Loucy (cell line): ENCODE data around the gene NPIPB6.

ENCODE experiments used
- EZH2phosphoT487 ChIP-seq: fragments of 200-600 bp; IDR thresholded peaks from 2 replicates; pipeline ENCODE4 v1.6.1; 2018; ENCODE audit warnings: antibody characterized with exemption, mild to moderate bottlenecking, moderate library complexity, borderline replicate concordance
- TF ChIP-seq, protein P1 (sequence below): fragments of 200-600 bp; sonication (generic); conservative IDR thresholded peaks from 2 replicates; pipeline ENCODE4 v1.5.1; 2014; ENCODE audit warnings: mild to moderate bottlenecking, antibody characterized with exemption, low read length

DNA sequence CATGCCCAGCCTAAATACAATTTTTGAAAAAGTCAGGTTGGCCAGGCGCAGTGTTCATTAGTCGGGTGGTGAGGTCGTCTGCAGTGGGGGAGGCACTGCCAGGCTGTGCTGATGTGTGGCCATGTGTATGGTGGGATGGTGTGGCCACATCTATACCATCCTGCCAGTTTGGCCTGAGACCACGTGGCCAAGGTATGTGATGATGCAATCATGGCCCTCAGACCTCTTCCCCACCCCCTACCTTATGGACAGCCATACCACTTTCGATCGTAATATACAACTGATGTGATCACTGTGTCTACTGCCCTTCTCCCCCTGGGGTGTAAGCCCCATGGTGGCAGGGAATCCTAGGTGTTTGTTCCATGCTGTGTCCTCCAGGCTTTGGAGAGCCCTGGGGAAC lies 47.3 kb downstream of the NPIPB6 start:
- TF ChIP-seq, protein P1, sequence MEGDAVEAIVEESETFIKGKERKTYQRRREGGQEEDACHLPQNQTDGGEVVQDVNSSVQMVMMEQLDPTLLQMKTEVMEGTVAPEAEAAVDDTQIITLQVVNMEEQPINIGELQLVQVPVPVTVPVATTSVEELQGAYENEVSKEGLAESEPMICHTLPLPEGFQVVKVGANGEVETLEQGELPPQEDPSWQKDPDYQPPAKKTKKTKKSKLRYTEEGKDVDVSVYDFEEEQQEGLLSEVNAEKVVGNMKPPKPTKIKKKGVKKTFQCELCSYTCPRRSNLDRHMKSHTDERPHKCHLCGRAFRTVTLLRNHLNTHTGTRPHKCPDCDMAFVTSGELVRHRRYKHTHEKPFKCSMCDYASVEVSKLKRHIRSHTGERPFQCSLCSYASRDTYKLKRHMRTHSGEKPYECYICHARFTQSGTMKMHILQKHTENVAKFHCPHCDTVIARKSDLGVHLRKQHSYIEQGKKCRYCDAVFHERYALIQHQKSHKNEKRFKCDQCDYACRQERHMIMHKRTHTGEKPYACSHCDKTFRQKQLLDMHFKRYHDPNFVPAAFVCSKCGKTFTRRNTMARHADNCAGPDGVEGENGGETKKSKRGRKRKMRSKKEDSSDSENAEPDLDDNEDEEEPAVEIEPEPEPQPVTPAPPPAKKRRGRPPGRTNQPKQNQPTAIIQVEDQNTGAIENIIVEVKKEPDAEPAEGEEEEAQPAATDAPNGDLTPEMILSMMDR: no peak
- TF ChIP-seq EZH2phosphoT487: no peak
